Chondrocyte (in vitro differentiated cells): Measurements from ENCODE around the gene NOXO1. TPM values are rescaled to one million over a fixed set of nuclear protein-coding genes. Genes with fewer than 3 reads are reported as not detected.

Experiments
- DNase-seq: peaks from one replicate; pipeline ENCODE4 v3.0.0; 2021; ENCODE audit warnings: mixed read lengths, low spot score
- H3K27ac Mint-ChIP-seq: one replicate; pipeline ENCODE4 v1.8.0; 2021; ENCODE audit warnings: mild to moderate bottlenecking, moderate library complexity, mixed read lengths; ENCODE audit not compliant: unreplicated experiment
- H3K27me3 Mint-ChIP-seq: 2 replicates; pipeline ENCODE4 v1.8.0; 2021; ENCODE audit warnings: low read depth, mixed read lengths
- H3K36me3 Mint-ChIP-seq: 2 replicates; pipeline ENCODE4 v1.8.0; 2021; ENCODE audit warnings: low read depth, mixed read lengths
- H3K4me1 Mint-ChIP-seq: 2 replicates; pipeline ENCODE4 v1.8.0; 2021; ENCODE audit warnings: low read depth, mild to moderate bottlenecking, mixed read lengths
- H3K4me3 Mint-ChIP-seq: one replicate; pipeline ENCODE4 v1.8.0; 2021; ENCODE audit warnings: mild to moderate bottlenecking, moderate library complexity, mixed read lengths; ENCODE audit not compliant: unreplicated experiment
- H3K9me3 Mint-ChIP-seq: 2 replicates; pipeline ENCODE4 v1.8.0; 2021; ENCODE audit warnings: low read depth, mixed read lengths
- CTCF ChIP-seq: fragments of 200-600 bp; sonication (generic); IDR thresholded peaks from 2 replicates; pipeline ENCODE4 v1.5.0; 2021; ENCODE audit warnings: antibody characterized with exemption, mild to moderate bottlenecking, moderate library complexity
- total RNA-seq: library from RNA; stranded (reverse); gene quantifications from 3 replicates; pipeline ENCODE4 v1.2.1, GENCODE V29; 2021

NOXO1 gene
- total RNA-seq, 1 donor from 2014 or later, result 0.25 TPM

GRCh38 chr16:1989209-1990100, 8.2 kb upstream of the NOXO1 start, which contains the start of gene SYNGR3:
Gene SYNGR3 (plus strand): TSS chr16:1989970. CDS start chr16:1990103, 133 bp downstream.
- Mint-ChIP-seq H3K9me3 (no peaks in the 10 kb centered on the region), H3K4me3 (peak within 1 kb of the TSS; percentile 16), H3K4me1 (peaks cover 14% of the 10 kb centered on the region), H3K27ac (no peak within 1 kb of the TSS), H3K36me3 (peaks cover 2% of the 10 kb centered on the region), H3K27me3 (peaks cover 14% of the 10 kb centered on the region)
- TF ChIP-seq CTCF, result no peak
- DNase-seq, result no peak

- Mint-ChIP-seq H3K9me3 (no peaks in the 10 kb centered on the region), H3K27ac (no peak overlapping the region), H3K4me1 (peaks cover 18% of the 10 kb centered on the region), H3K27me3 (peaks cover 14% of the 10 kb centered on the region), H3K4me3 (no peak overlapping the region), H3K36me3 (peaks cover 2% of the 10 kb centered on the region)
- no peak for DNase-seq
- TF ChIP-seq CTCF, result no peak
These were observed 5.9 kb upstream of the NOXO1 start for GRCh38 chr16:1987198-1987597.

- no peak for DNase-seq
- Mint-ChIP-seq H3K9me3 (no peaks in the 10 kb centered on the region), H3K36me3 (peaks cover 2% of the 10 kb centered on the region), H3K4me3 (peak overlapping the region; percentile 80), H3K27ac (no peak overlapping the region), H3K4me1 (peaks cover 15% of the 10 kb centered on the region), H3K27me3 (peaks cover 11% of the 10 kb centered on the region)
- no peak for TF ChIP-seq CTCF
These were observed 4.3 kb upstream of the NOXO1 start for GRCh38 chr16:1985466-1986150.

- peak overlapping the region; percentile 46 for H3K27ac Mint-ChIP-seq
- H3K4me3 Mint-ChIP-seq, result peak overlapping the region; percentile 80
- no peaks in the 10 kb centered on the region for H3K9me3 Mint-ChIP-seq
- DNase-seq, result no peak
- peaks cover 15% of the 10 kb centered on the region for H3K4me1 Mint-ChIP-seq
- peaks cover 2% of the 10 kb centered on the region for H3K36me3 Mint-ChIP-seq
- peaks cover 11% of the 10 kb centered on the region for H3K27me3 Mint-ChIP-seq
- TF ChIP-seq CTCF, result no peak
These were observed 3.3 kb upstream of the NOXO1 start for GRCh38 chr16:1984347-1985225.
